Erythroblast (primary cell): ENCODE data around the gene TLE7.

Experiments
- GATA1 ChIP-seq: IDR thresholded peaks from 2 replicates; pipeline ENCODE4 v1.6.1; 2011; ENCODE audit warnings: low read depth, mild to moderate bottlenecking, control low read depth, low read length, moderate library complexity
- POLR2A ChIP-seq: IDR thresholded peaks from 2 replicates; pipeline ENCODE4 v1.6.1; 2011; ENCODE audit warnings: mild to moderate bottlenecking, low read length

GRCh38 chr16:71491054-71491453, 49.2 kb upstream of the TLE7 start:
- no peak for TF ChIP-seq POLR2A
- no peak for TF ChIP-seq GATA1
